GM12878 (cell line): ENCODE data around the gene ATP2A2.

Experiments
- CEBPB ChIP-seq, 2 experiments: fragments of 150-350 bp in 1 of 2; IDR thresholded peaks; 2 replicates each; pipeline ENCODE4 v1.6.1; 2012 to 2014; ENCODE audit warnings: low read depth in 2 of 2, low read length in 2 of 2, borderline replicate concordance in 1 of 2, inconsistent platforms in 1 of 2
- CTCF ChIP-seq, 3 experiments: IDR thresholded peaks in 2 of 3; conservative IDR thresholded peaks in 1 of 3; 2 replicates each; pipeline ENCODE4 v1.5.1; 2011; ENCODE audit warnings: low read depth in 3 of 3, low read length in 3 of 3, mild to moderate bottlenecking in 3 of 3, control low read depth in 2 of 3, moderate library complexity in 2 of 3, inconsistent platforms in 1 of 3, mixed read lengths in 1 of 3; ENCODE audit not compliant: control insufficient read depth in 2 of 3, insufficient read depth in 1 of 3; ENCODE audit errors: extremely low read depth in 1 of 3
- SMARCA5 ChIP-seq: fragments of 450-650 bp; IDR thresholded peaks from 2 replicates; pipeline ENCODE4 v1.6.1; 2017; ENCODE audit warnings: mild to moderate bottlenecking
- SREBF2 ChIP-seq: IDR thresholded peaks from 2 replicates; pipeline ENCODE4 v1.6.1; 2012; ENCODE audit warnings: mild to moderate bottlenecking, low read length
- YY1 ChIP-seq: IDR thresholded peaks from 2 replicates; pipeline ENCODE4 v1.6.1; 2011; ENCODE audit warnings: low read depth, mild to moderate bottlenecking, low read length
- ZNF384 ChIP-seq: IDR thresholded peaks from 2 replicates; pipeline ENCODE4 v1.6.1; 2012; ENCODE audit warnings: low read depth, mild to moderate bottlenecking, low read length, improper control_type of control experiment, borderline replicate concordance
- TF ChIP-seq, protein P1 (sequence below): fragments of 450-650 bp; IDR thresholded peaks from 2 replicates; pipeline ENCODE4 v1.6.1; 2016; ENCODE audit warnings: mild to moderate bottlenecking

DNA sequence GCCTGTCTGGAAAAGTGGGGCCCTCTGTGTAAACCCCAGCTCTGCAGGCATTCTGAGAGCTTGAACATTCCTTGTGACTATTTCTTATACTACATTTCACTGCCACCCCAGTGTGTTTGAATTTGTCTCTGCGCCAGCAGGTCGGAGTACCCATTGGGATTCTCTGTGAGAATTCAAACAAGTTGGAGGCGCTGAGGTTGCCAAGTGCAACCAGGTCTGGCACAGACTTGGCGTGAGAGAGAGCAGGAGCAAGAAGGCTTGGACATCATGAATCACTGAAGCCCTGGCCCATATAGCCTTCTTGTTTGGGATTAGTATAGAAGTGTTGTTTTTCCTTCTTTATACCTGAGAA is 33.0 kb upstream of the ATP2A2 start:
- TF ChIP-seq SREBF2 (no peak), YY1 (no peak), ZNF384 (no peak), CEBPB (IDR thresholded peaks at IDR 0.05; ENCODE audit: borderline replicate concordance in 1 of 2, low read depth in 2 of 2, low read length in 2 of 2) (no peak), CTCF (IDR thresholded peaks at IDR 0.05 in 2 of 3, conservative IDR thresholded peaks at IDR 0.05 in 1 of 3; ENCODE audit: control insufficient read depth in 2 of 3, extremely low read depth in 1 of 3, insufficient read depth in 1 of 3, low read depth in 3 of 3, low read length in 3 of 3) (no peak), SMARCA5 (no peak)
- TF ChIP-seq, protein P1, sequence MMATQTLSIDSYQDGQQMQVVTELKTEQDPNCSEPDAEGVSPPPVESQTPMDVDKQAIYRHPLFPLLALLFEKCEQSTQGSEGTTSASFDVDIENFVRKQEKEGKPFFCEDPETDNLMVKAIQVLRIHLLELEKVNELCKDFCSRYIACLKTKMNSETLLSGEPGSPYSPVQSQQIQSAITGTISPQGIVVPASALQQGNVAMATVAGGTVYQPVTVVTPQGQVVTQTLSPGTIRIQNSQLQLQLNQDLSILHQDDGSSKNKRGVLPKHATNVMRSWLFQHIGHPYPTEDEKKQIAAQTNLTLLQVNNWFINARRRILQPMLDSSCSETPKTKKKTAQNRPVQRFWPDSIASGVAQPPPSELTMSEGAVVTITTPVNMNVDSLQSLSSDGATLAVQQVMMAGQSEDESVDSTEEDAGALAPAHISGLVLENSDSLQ: no peak
